ENCODE results near the gene ZNF101. TPM values are rescaled to one million over a fixed set of nuclear protein-coding genes. Genes with fewer than 3 reads are reported as not detected.

ZNF101 gene
- total RNA-seq (2021; ENCODE audit: unreplicated experiment) (15.6 TPM), Bru-seq, nascent RNA (percentile 63 among the genes with signal in this experiment), BruChase-seq, experiment 1, labeled RNA remaining after a 2-hour chase (percentile 80 among the genes with signal in this experiment), BruChase-seq, experiment 2, labeled RNA remaining after a 6-hour chase (percentile 74 among the genes with signal in this experiment)
- polyA plus RNA-seq (2012; ENCODE audit: insufficient read length) = 3.0 TPM
- long read RNA-seq, full-length matches to known transcripts = 2 of 6 reads
- long read RNA-seq, partial matches to known transcripts = 2 of 6 reads
- long read RNA-seq, other reads (novel, unspliced or antisense) = 2 of 6 reads

DNA sequence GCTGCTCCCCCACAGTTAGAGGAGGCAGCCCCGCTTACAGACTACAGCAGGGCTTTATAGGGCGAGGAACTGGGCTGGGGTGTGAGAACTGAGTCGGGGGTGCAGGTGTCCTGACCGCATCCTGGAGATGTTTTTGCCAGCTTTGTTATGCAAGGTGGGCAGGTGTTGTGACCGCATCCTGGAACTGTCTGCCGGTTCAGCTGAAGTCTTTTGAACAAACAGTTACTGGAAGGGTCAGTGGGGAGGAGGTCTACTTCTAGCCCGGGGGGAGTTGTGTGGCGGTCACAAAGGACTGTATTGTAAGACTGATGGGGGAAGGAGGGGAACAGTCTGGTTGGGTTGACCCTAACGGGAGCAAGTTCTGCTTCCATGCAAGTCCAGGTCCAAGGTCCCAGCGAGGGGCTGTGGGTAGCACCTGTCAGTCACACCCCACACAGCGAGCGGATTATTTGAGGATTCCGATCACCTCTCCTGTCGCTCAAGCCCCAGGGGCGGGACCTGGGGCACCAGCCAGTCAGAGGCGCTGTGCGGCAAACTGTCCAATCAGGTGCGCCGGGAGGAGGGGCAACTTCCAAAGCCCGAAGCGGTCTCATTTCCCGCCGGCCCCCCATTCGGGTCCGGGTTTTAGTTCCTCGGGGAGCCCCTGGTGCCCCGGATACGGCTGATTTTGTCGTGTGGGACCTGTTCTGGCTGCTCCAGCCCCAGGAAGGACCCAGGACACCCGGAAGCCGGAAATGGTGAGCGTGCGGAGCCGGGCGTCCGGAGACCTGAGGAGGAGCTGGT is at the start of gene ZNF101:
Gene ZNF101, plus strand, starts transcription at position 610 of the 783 bp plus-strand sequence. Its CDS starts 125 bp downstream, at position 735.
- DNase-seq (ENCODE audit: low read depth, low spot score) (peak; percentile 41), ATAC-seq (peak; percentile 89)
- in situ Hi-C loops (cut with HindIII; ENCODE audit: low pct_unique_long_range_greater_than_20kb, low sequenced_read_pairs) = no loop called here
- H3K9me3 ChIP-seq (ENCODE audit: control insufficient read depth, insufficient read depth, low read depth, low read length) = no peaks in the 10 kb centered on the region
- CTCF ChIA-PET = interaction anchor here (0.6 kb wide), 1 partner anchor 45 kb away, joined by 5 read pairs; no protein-coding TSS in a partner anchor
- POLR2A ChIA-PET = interaction anchor here (0.6 kb wide), 1 partner anchor 99 kb away, joined by 12 read pairs; no protein-coding TSS in a partner anchor
- peak within 1 kb of the TSS; percentile 82 to 86 for H3K4me3 ChIP-seq (ENCODE audit: low read depth in 2 of 2, low read length in 2 of 2)
- BruUV-seq (replicated peaks) = no TSS peak
- TF ChIP-seq TCF7L2 (IDR thresholded peaks at IDR 0.05; ENCODE audit: low read depth, low read length) (peak; percentile 81), SIN3A (IDR thresholded peaks at IDR 0.05; ENCODE audit: borderline replicate concordance, insufficient read depth, low read depth, low read length) (peak; percentile 68; the same call in 1 of the 2 replicates), POLR2AphosphoS5 (IDR thresholded peaks at IDR 0.05; ENCODE audit: low read depth, low read length) (peak; percentile 77), REST (IDR thresholded peaks at IDR 0.05; ENCODE audit: insufficient read depth in 1 of 2, low read depth in 2 of 2, low read length in 1 of 2) (no peak), CTCF (IDR thresholded peaks at IDR 0.05) (no peak)
- no peaks in the 10 kb centered on the region for H3K27me3 ChIP-seq (ENCODE audit: control insufficient read depth, insufficient read depth, low read length)
- H3K36me3 ChIP-seq (ENCODE audit: control insufficient read depth, insufficient read depth, low read length) = no peaks in the 10 kb centered on the region; the same call in 1 of the 2 replicates
- no peaks in the 10 kb centered on the region; the same call in 1 of the 2 replicates for H3K4me1 ChIP-seq (ENCODE audit: control insufficient read depth, insufficient read depth, low read length)
- intact Hi-C loops (cut with micrococcal nuclease; ENCODE audit: unreplicated experiment) = loop anchor here (10.0 kb wide), 1 partner anchor 66 kb away; the partner anchor contains the start of gene ZNF14
- H3K27ac ChIP-seq (ENCODE audit: low read length) = peak within 1 kb of the TSS; percentile 84

- no peak for ATAC-seq
- H3K36me3 ChIP-seq (ENCODE audit: control insufficient read depth, insufficient read depth, low read length) = no peaks in the 10 kb centered on the region
- ChIA-PET POLR2A (interaction anchor here (0.6 to 0.7 kb wide), 2 partner anchors 9 to 337 kb away, joined by 4 to 7 read pairs; no protein-coding TSS in a partner anchor), CTCF (no interaction called here)
- TF ChIP-seq TCF7L2 (IDR thresholded peaks at IDR 0.05; ENCODE audit: low read depth, low read length) = no peak
- TF ChIP-seq CTCF (IDR thresholded peaks at IDR 0.05) = no peak
- no peak for TF ChIP-seq REST (IDR thresholded peaks at IDR 0.05; ENCODE audit: insufficient read depth in 1 of 2, low read depth in 2 of 2, low read length in 1 of 2)
- no peak for TF ChIP-seq SIN3A (IDR thresholded peaks at IDR 0.05; ENCODE audit: borderline replicate concordance, insufficient read depth, low read depth, low read length)
- no peak for TF ChIP-seq POLR2AphosphoS5 (IDR thresholded peaks at IDR 0.05; ENCODE audit: low read depth, low read length)
- peak overlapping the region; percentile 58 to 66 for H3K4me3 ChIP-seq (ENCODE audit: low read depth in 2 of 2, low read length in 2 of 2)
- H3K4me1 ChIP-seq (ENCODE audit: control insufficient read depth, insufficient read depth, low read length) = peaks cover 8% of the 10 kb centered on the region; the same call in 1 of the 2 replicates
- no TSS peak for BruUV-seq (replicated peaks)
- H3K9me3 ChIP-seq (ENCODE audit: control insufficient read depth, insufficient read depth, low read depth, low read length) = no peaks in the 10 kb centered on the region
- no peaks in the 10 kb centered on the region for H3K27me3 ChIP-seq (ENCODE audit: control insufficient read depth, insufficient read depth, low read length)
- in situ Hi-C loops (cut with HindIII; ENCODE audit: low pct_unique_long_range_greater_than_20kb, low sequenced_read_pairs) = no loop called here
- no peak for DNase-seq (ENCODE audit: low read depth, low spot score)
- intact Hi-C loops (cut with micrococcal nuclease; ENCODE audit: unreplicated experiment) = no loop called here
- peak overlapping the region; percentile 61; the same call in 1 of the 2 replicates for H3K27ac ChIP-seq (ENCODE audit: low read length)
Observed at GRCh38 chr19:19619181-19619848, 49.3 kb upstream of the ZNF101 start.
